HEK293 (cell line): ENCODE measurements around the gene OXCT2.
"Not testable (repeated sequence)": the region's sequence is repeated elsewhere in the genome, so short reads cannot be mapped to it uniquely, and the experiment has no call there.

Source experiments
- CTCF ChIA-PET: fragments of 350-600 bp; formaldehyde crosslinking; extraction: SDS; loops from one replicate; lab custom pipeline; 2021; ENCODE audit warnings: antibody characterized with exemption; lab: Yijun Ruan, JAX
- POLR2A ChIA-PET: fragments of 300-600 bp; formaldehyde crosslinking; extraction: SDS; loops from one replicate; lab custom pipeline; 2020; ENCODE audit warnings: antibody characterized with exemption, inconsistent platforms; lab: Yijun Ruan, JAX
- H3K27ac ChIP-seq: fragments of 200-500 bp; sonication (Bioruptor generic); 2 replicates; pipeline ENCODE4 v1.5.1; 2014; ENCODE audit warnings: low read depth, low read length, control low read depth, inconsistent platforms; ENCODE audit errors: extremely low read depth
- H3K36me3 ChIP-seq, 2 experiments: fragments of 200-500 bp in 1 of 2; sonication (Bioruptor generic) in 1 of 2; 1 replicate in 1 of 2; 2 replicates in 1 of 2; pipeline ENCODE4 v1.5.1; 2014 to 2017; ENCODE audit warnings: inconsistent platforms in 2 of 2, low read length in 2 of 2; ENCODE audit not compliant: control insufficient read depth in 2 of 2, insufficient read depth in 1 of 2
- H3K4me1 ChIP-seq: fragments of 200-500 bp; sonication (Bioruptor generic); 2 replicates; pipeline ENCODE4 v1.5.1; 2014; ENCODE audit warnings: mild to moderate bottlenecking, low read length, inconsistent platforms; ENCODE audit not compliant: control insufficient read depth, insufficient read depth
- H3K4me3 ChIP-seq: 2 replicates; pipeline ENCODE4 v1.5.1; 2011; ENCODE audit warnings: low read depth, mild to moderate bottlenecking, control low read depth, low read length, moderate library complexity
- H3K9me3 ChIP-seq: fragments of 200-500 bp; sonication (Bioruptor generic); 2 replicates; pipeline ENCODE4 v1.5.1; 2014; ENCODE audit warnings: low read depth, low read length, inconsistent platforms; ENCODE audit not compliant: control insufficient read depth, insufficient read depth
- CTCF ChIP-seq: fragments of 450-650 bp; formaldehyde crosslinking; IDR thresholded peaks from 2 replicates; pipeline ENCODE4 v1.5.1; 2016; ENCODE audit warnings: missing biosample characterization, missing genetic modification characterization
- GLIS2 ChIP-seq: fragments of 450-650 bp; formaldehyde crosslinking; IDR thresholded peaks from 2 replicates; pipeline ENCODE4 v1.5.1; 2016; ENCODE audit warnings: missing biosample characterization, missing genetic modification characterization
- KLF1 ChIP-seq: fragments of 450-650 bp; formaldehyde crosslinking; IDR thresholded peaks from 2 replicates; pipeline ENCODE4 v1.5.1; 2016; ENCODE audit warnings: missing biosample characterization, missing genetic modification characterization
- KLF10 ChIP-seq: fragments of 450-650 bp; IDR thresholded peaks from 2 replicates; pipeline ENCODE4 v1.5.1; 2018; ENCODE audit warnings: missing biosample characterization, mild to moderate bottlenecking, missing genetic modification characterization
- KLF7 ChIP-seq: fragments of 450-650 bp; formaldehyde crosslinking; IDR thresholded peaks from 2 replicates; pipeline ENCODE4 v1.5.1; 2016; ENCODE audit warnings: missing biosample characterization, missing genetic modification characterization, borderline replicate concordance
- KLF8 ChIP-seq: fragments of 450-650 bp; formaldehyde crosslinking; IDR thresholded peaks from 2 replicates; pipeline ENCODE4 v1.5.1; 2016; ENCODE audit warnings: missing biosample characterization, missing genetic modification characterization
- PRDM10 ChIP-seq: fragments of 450-650 bp; formaldehyde crosslinking; IDR thresholded peaks from 2 replicates; pipeline ENCODE4 v1.5.1; 2016; ENCODE audit warnings: missing biosample characterization, missing genetic modification characterization
- SP2 ChIP-seq: fragments of 450-650 bp; formaldehyde crosslinking; IDR thresholded peaks from 2 replicates; pipeline ENCODE4 v1.5.1; 2016; ENCODE audit warnings: missing biosample characterization, missing genetic modification characterization
- SP3 ChIP-seq: fragments of 450-650 bp; formaldehyde crosslinking; IDR thresholded peaks from 2 replicates; pipeline ENCODE4 v1.5.1; 2016; ENCODE audit warnings: missing biosample characterization, missing genetic modification characterization
- SP7 ChIP-seq: fragments of 450-650 bp; formaldehyde crosslinking; IDR thresholded peaks from 2 replicates; pipeline ENCODE4 v1.5.1; 2016; ENCODE audit warnings: missing biosample characterization, missing genetic modification characterization
- WT1 ChIP-seq: fragments of 450-650 bp; formaldehyde crosslinking; IDR thresholded peaks from 2 replicates; pipeline ENCODE4 v1.5.1; 2016; ENCODE audit warnings: missing biosample characterization, missing genetic modification characterization
- ZBTB20 ChIP-seq: fragments of 450-650 bp; formaldehyde crosslinking; IDR thresholded peaks from 2 replicates; pipeline ENCODE4 v1.5.1; 2016; ENCODE audit warnings: missing biosample characterization, missing genetic modification characterization
- ZNF280D ChIP-seq: fragments of 450-650 bp; formaldehyde crosslinking; IDR thresholded peaks from 2 replicates; pipeline ENCODE4 v1.5.1; 2016; ENCODE audit warnings: missing biosample characterization, missing genetic modification characterization
- ZNF324 ChIP-seq: fragments of 450-650 bp; formaldehyde crosslinking; IDR thresholded peaks from 2 replicates; pipeline ENCODE4 v1.5.1; 2016; ENCODE audit warnings: missing biosample characterization, missing genetic modification characterization
- ZNF518A ChIP-seq: fragments of 450-650 bp; formaldehyde crosslinking; conservative IDR thresholded peaks from 2 replicates; pipeline ENCODE4 v1.5.1; 2016; ENCODE audit warnings: low read depth, missing biosample characterization, missing genetic modification characterization
- ZNF660 ChIP-seq: fragments of 450-650 bp; IDR thresholded peaks from 2 replicates; pipeline ENCODE4 v1.5.1; 2018; ENCODE audit warnings: missing biosample characterization, mild to moderate bottlenecking, missing genetic modification characterization
- ZNF692 ChIP-seq: fragments of 450-650 bp; formaldehyde crosslinking; IDR thresholded peaks from 2 replicates; pipeline ENCODE4 v1.5.1; 2016; ENCODE audit warnings: missing biosample characterization, missing genetic modification characterization
- ZSCAN30 ChIP-seq: fragments of 450-650 bp; IDR thresholded peaks from 2 replicates; pipeline ENCODE4 v1.5.1; 2018; ENCODE audit warnings: missing biosample characterization, mild to moderate bottlenecking, missing genetic modification characterization, moderate library complexity

Gene OXCT2

GRCh38 chr1:39798859-39799769 is 28.0 kb upstream of the OXCT2 start:
- not testable (repeated sequence) for H3K27ac ChIP-seq
- TF ChIP-seq PRDM10 (tag by site-specific recombination): peak; percentile 98
- TF ChIP-seq SP3 (tag by site-specific recombination): peak; percentile 42
- 0 out of 2 replicates have a peak, but pooled peaks have one; percentile 9 for TF ChIP-seq ZSCAN30 (tag by site-specific recombination)
- 0 out of 2 replicates have a peak, but pooled peaks have one; percentile 4 for TF ChIP-seq ZBTB20 (tag by site-specific recombination)
- TF ChIP-seq SP7 (tag by site-specific recombination): peak; percentile 28
- TF ChIP-seq WT1 (tag by site-specific recombination): peak; percentile 56
- TF ChIP-seq KLF1 (tag by site-specific recombination): peak; percentile 55; the same call in 1 of the 2 replicates
- peak; percentile 65 for TF ChIP-seq ZNF518A (tag by site-specific recombination)
- 0 out of 2 replicates have a peak, but pooled peaks have one; percentile 15 for TF ChIP-seq ZNF660 (tag by site-specific recombination)
- TF ChIP-seq CTCF (tag by site-specific recombination): peak; percentile 38; the same call in 1 of the 2 replicates
- 0 out of 2 replicates have a peak, but pooled peaks have one; percentile 18 for TF ChIP-seq ZNF324 (tag by site-specific recombination)
- TF ChIP-seq GLIS2: peak; percentile 66
- peak; percentile 27 for TF ChIP-seq SP2 (tag by site-specific recombination)
- TF ChIP-seq KLF10: peak; percentile 64
- peak; percentile 27; the same call in 1 of the 2 replicates for TF ChIP-seq ZNF692 (tag by site-specific recombination)
- TF ChIP-seq KLF8 (tag by site-specific recombination): peak; percentile 63; the same call in 1 of the 2 replicates
- TF ChIP-seq KLF7: peak; percentile 96
- 0 out of 2 replicates have a peak, but pooled peaks have one; percentile 3 for TF ChIP-seq ZNF280D (tag by site-specific recombination)
- TF ChIP-seq, all 188 proteins: peak for 18; not testable (repeated sequence) for 170
- not testable (repeated sequence) for H3K4me3 ChIP-seq, H3K4me1 ChIP-seq, H3K36me3 ChIP-seq, H3K9me3 ChIP-seq
- CTCF ChIA-PET: interaction anchor here (0.6 to 4.2 kb wide), 27 partner anchors 8 to 663 kb away, joined by 3 to 35 read pairs (median 4); partner anchors contain the start of gene MYCL
- POLR2A ChIA-PET: interaction anchor here (0.6 to 1.9 kb wide), 2 partner anchors 10 to 591 kb away, joined by 4 to 8 read pairs (median 6); partner anchors contain the start of gene BMP8B
